HCT116 (cell line): Measurements from ENCODE around the gene SLC16A12.

Experiments
- CEBPB ChIP-seq: IDR thresholded peaks from 2 replicates; pipeline ENCODE4 v1.6.1; 2012; ENCODE audit warnings: low read depth
- CTCF ChIP-seq, 3 experiments: fragments of 200-600 bp in 1 of 3; sonication (generic) in 1 of 3; IDR thresholded peaks in 2 of 3; conservative IDR thresholded peaks in 1 of 3; 2 replicates each; pipeline ENCODE4 v1.5.1; 2012 to 2017; ENCODE audit warnings: low read depth in 2 of 3, low read length in 2 of 3, antibody characterized with exemption in 1 of 3, borderline replicate concordance in 1 of 3, control low read depth in 1 of 3, mild to moderate bottlenecking in 1 of 3, mixed read lengths in 1 of 3, mixed run types in 1 of 3, moderate library complexity in 1 of 3; ENCODE audit not compliant: insufficient read depth in 1 of 3
- EZH2 ChIP-seq: fragments of 200-600 bp; sonication (generic); IDR thresholded peaks from 2 replicates; pipeline ENCODE4 v1.6.1; 2017; ENCODE audit warnings: antibody characterized with exemption, mixed run types
- MAX ChIP-seq: IDR thresholded peaks from 2 replicates; pipeline ENCODE4 v1.6.1; 2012
- REST ChIP-seq: IDR thresholded peaks from 2 replicates; pipeline ENCODE4 v1.6.1; 2012; ENCODE audit warnings: low read depth
- SIN3A ChIP-seq: IDR thresholded peaks from 2 replicates; pipeline ENCODE4 v1.6.1; 2012; ENCODE audit warnings: low read depth

GRCh38 chr10:89537364-89537763 is 2.0 kb upstream of the SLC16A12 start:
- TF ChIP-seq CEBPB (no peak), CTCF (IDR thresholded peaks at IDR 0.05 in 2 of 3, conservative IDR thresholded peaks at IDR 0.05 in 1 of 3; ENCODE audit: borderline replicate concordance in 1 of 3, insufficient read depth in 1 of 3, low read depth in 2 of 3, low read length in 2 of 3) (no peak), REST (no peak), SIN3A (no peak), MAX (no peak), EZH2 (no peak)
